B cell (primary cell): ENCODE measurements around the gene STAT5A.

Source experiments
- CTCF ChIP-seq: fragments of 200-600 bp; IDR thresholded peaks from one replicate; pipeline ENCODE4 v1.8.0; 2022; ENCODE audit warnings: antibody characterized with exemption, mild to moderate bottlenecking
- EZH2 ChIP-seq: IDR thresholded peaks from 2 replicates; pipeline ENCODE4 v1.6.1; 2012; ENCODE audit warnings: borderline replicate concordance, low read depth, mild to moderate bottlenecking, moderate library complexity, low read length; ENCODE audit not compliant: insufficient read depth, poor library complexity, severe bottlenecking

DNA sequence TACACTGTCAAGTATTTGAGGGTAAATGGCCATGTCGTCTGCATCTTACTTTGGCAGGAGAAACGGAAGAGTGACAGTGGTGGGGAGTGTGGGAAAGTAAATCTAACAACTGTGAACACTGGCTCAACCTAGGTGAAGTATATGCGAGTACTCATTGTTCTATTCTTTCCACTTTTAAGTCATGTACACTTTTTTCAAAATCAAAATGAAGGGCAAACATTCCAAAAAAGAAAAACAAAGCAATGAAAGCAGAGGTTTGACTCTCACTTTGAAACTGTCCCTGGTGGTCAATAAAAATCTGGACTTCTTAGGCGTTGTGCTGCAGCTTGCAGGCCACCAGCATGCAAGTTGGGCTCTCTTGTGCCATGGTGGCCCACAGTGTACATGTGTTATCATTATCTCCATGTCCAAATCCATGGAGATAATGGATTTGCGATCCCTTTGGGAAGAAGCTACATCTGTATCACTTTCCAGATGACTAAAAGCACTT lies 44.8 kb upstream of the STAT5A start:
- TF ChIP-seq CTCF (no peak), EZH2 (no peak)
